ENCODE measurements around the gene KCNJ5. TPM values are rescaled to one million over a fixed set of nuclear protein-coding genes. Genes with fewer than 3 reads are reported as not detected.
A peak's percentile ranks its signal among the peaks of the same experiment; 100 is the strongest.

KCNJ5 gene
- polyA plus RNA-seq, 1 donor from 2014 or later: not detected

DNA sequence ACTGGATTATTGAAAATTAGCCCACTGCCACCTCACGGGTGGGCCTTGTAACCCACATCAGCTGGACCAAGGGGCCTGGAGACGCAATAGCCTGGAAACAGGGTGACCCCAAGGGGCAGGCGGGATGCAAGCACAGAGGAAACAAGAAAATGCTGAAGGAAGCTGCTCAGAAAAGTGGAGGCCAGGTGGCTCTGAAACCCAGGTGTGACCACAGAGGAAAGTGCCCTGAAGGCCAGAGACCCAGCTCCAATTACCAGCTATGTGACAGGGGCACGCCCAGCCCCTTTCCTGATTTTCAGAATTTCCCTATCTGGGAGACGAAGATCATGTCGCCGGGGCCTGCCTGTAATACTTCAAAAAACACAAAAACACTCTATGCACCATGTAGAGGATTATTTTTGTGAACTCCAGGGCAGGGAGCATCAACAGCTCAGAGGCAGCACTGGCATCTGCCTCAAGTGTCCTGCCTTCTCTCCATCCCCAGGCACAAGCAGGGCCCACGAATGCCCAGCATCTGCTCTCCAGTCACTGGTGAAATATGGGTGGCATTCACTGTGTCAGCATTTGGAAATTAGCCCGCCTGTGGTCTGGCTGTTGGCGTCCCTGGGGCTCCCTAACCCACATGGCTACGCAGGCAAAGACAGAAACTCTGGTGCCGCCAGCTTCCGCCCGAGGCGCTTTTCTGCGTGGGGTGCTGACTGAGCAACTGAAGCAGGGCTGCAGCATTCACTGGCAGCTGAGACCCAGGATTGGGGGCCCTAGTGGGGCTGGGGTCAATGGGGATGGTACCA, 30.4 kb upstream of the KCNJ5 start:
- no peak overlapping the region for H3K27ac Mint-ChIP-seq
- H3K27me3 Mint-ChIP-seq: no peaks in the 10 kb centered on the region
- peak overlapping the region in 1 of 4 donors; percentile 47 for H3K4me3 Mint-ChIP-seq
- peaks cover 2% of the 10 kb centered on the region for H3K36me3 Mint-ChIP-seq
- H3K4me1 Mint-ChIP-seq: peaks cover 19 to 35% (median 30%) of the 10 kb centered on the region in 3 donors
- no peaks in the 10 kb centered on the region for H3K9me3 Mint-ChIP-seq

DNA sequence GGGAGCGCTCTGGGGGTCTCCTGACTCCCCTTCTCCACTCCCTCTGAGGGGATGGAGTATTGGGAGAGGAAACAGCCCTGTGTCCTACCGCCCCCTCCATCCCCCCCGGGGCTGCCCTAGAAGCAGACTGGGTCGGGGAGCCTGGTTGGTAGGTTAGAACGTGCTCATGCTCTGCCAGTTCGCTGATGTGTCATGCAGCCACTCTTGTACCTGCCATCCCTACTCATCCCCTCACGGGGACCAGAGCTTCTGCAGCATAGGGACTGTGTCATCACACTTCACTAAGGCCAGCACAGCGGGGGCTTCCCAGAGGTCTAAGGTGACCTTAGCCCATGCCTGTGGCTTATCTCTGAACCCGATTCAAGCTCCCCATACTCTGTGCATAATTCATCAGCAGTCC, 28.8 kb upstream of the KCNJ5 start:
- Mint-ChIP-seq H3K4me3 (no peak overlapping the region), H3K36me3 (peaks cover 3% of the 10 kb centered on the region), H3K4me1 (peaks cover 14 to 28% (median 25%) of the 10 kb centered on the region in 3 donors), H3K9me3 (no peaks in the 10 kb centered on the region), H3K27me3 (no peaks in the 10 kb centered on the region), H3K27ac (no peak overlapping the region)

DNA sequence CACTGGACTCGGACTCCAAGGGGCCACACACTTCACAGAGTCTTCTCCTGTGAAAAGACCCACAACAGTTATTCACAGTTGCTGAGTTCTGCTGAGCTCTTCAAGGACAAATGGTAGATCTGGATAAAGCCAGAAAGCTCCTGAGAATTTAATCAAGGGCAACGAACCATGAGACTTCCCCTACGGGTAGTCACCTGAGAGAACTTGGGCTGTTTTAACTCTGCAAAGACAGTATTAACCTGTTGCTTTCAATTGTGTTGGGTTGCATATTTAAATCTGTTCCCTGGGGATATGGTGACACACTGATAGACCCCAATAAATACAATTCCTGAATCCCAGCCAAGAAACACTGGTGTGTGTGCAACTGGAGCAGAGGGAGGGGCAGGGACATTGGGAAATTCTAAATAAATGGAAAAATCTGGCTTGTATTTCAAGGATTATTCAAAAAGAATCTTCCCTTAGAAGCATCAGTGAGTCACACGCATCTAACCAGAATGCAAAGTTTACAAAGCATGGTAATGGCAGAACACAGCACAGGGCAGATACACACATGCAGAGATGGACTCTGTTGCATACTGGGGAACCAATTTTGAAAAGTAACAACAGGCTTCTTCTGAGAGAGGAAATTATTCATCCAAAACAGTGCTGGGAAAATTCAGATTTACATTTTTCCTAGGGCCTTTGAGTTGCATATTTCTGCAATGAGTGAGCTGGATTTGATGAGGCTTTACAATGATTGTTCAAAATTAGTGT, 28.1 kb upstream of the KCNJ5 start:
- H3K4me3 Mint-ChIP-seq: no peak overlapping the region
- peaks cover 13 to 28% (median 24%) of the 10 kb centered on the region in 3 donors for H3K4me1 Mint-ChIP-seq
- H3K36me3 Mint-ChIP-seq: peaks cover 3% of the 10 kb centered on the region
- no peaks in the 10 kb centered on the region for H3K27me3 Mint-ChIP-seq
- no peak overlapping the region for H3K27ac Mint-ChIP-seq
- no peaks in the 10 kb centered on the region for H3K9me3 Mint-ChIP-seq

DNA sequence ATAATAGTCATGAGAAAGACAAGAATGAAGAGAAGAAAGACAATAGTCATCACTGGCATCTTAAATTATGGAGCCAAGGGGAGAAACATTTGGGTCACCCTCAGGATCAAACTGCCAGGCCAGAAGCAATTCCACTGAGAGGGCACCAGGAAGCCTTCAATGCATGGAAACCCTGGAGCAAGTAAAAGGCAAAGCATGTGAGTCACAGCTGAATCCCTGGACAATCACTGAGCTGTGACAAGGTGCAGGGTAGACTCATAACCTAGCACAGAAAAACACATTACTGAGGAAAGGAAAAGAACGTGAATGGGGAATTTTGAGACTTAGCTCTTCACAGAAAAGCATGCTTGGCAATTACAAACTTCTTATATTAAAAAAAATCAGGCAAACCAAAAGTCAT, 25.7 kb upstream of the KCNJ5 start:
- H3K27me3 Mint-ChIP-seq: no peaks in the 10 kb centered on the region
- H3K36me3 Mint-ChIP-seq: peaks cover 3% of the 10 kb centered on the region
- H3K9me3 Mint-ChIP-seq: no peaks in the 10 kb centered on the region
- no peak overlapping the region for H3K4me3 Mint-ChIP-seq
- no peak overlapping the region for H3K27ac Mint-ChIP-seq
- H3K4me1 Mint-ChIP-seq: peaks cover 2 to 14% (median 6%) of the 10 kb centered on the region in 3 donors

- Mint-ChIP-seq H3K27me3 (no peaks in the 10 kb centered on the region), H3K4me1 (peaks cover 2 to 14% (median 6%) of the 10 kb centered on the region in 3 donors)
These were observed 23.9 kb upstream of the KCNJ5 start, which contains the start of gene KCNJ1 for GRCh38 chr11:128867277-128867676. Gene KCNJ1, minus strand, starts transcription at chr11:128867296. Its CDS starts 27,053 bp downstream, at chr11:128840243.

GRCh38 chr11:128868841-128869671, 22.1 kb upstream of the KCNJ5 start:
- Mint-ChIP-seq H3K4me1 (peaks cover 0 to 4% (median 0%) of the 10 kb centered on the region in 3 donors), H3K27ac (no peak overlapping the region), H3K27me3 (peaks cover 16% of the 10 kb centered on the region), H3K4me3 (peak overlapping the region in 1 of 4 donors; percentile 45), H3K9me3 (no peaks in the 10 kb centered on the region), H3K36me3 (peaks cover 3% of the 10 kb centered on the region)

More at GRCh38 chr11:128867277-128867676, 23.9 kb upstream of the KCNJ5 start, which contains the start of gene KCNJ1:
- Mint-ChIP-seq H3K36me3 (peaks cover 3% of the 10 kb centered on the region), H3K9me3 (no peaks in the 10 kb centered on the region), H3K27ac (no peak within 1 kb of the TSS), H3K4me3 (no peak within 1 kb of the TSS)

DNA sequence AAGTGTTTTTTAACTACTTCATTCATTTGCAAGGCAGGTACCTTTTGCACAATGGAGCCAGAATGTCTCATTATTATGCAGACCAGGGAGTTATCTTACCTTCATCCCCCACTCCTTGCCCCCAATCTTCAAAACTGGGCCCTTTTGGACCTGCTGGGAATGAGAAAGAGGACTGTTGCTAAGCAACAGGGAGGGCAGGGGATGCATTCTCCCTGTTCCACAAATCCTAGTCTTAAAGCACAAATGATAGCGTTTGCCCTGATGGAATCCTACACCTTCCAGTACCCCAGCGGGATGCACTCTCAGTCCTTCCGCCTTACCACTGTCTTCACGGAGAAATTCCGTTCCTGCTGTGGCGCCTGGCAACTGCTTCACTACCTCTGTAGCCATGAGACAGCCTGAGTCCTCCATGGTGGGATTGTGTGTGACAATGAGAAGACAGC, 20.0 kb upstream of the KCNJ5 start:
- Mint-ChIP-seq H3K4me3 (no peak overlapping the region), H3K9me3 (peaks cover 0 to 3% (median 0%) of the 10 kb centered on the region in 3 donors), H3K36me3 (peaks cover 1% of the 10 kb centered on the region), H3K27me3 (peaks cover 23% of the 10 kb centered on the region), H3K27ac (no peak overlapping the region), H3K4me1 (peaks cover 0 to 2% (median 0%) of the 10 kb centered on the region in 3 donors)

GRCh38 chr11:128872094-128872493, 19.1 kb upstream of the KCNJ5 start:
- peaks cover 0 to 3% (median 0%) of the 10 kb centered on the region in 3 donors for H3K9me3 Mint-ChIP-seq
- H3K27ac Mint-ChIP-seq: no peak overlapping the region
- no peaks in the 10 kb centered on the region for H3K36me3 Mint-ChIP-seq
- no peak overlapping the region for H3K4me3 Mint-ChIP-seq
- H3K4me1 Mint-ChIP-seq: peaks cover 0 to 2% (median 0%) of the 10 kb centered on the region in 3 donors
- H3K27me3 Mint-ChIP-seq: peaks cover 27% of the 10 kb centered on the region

DNA sequence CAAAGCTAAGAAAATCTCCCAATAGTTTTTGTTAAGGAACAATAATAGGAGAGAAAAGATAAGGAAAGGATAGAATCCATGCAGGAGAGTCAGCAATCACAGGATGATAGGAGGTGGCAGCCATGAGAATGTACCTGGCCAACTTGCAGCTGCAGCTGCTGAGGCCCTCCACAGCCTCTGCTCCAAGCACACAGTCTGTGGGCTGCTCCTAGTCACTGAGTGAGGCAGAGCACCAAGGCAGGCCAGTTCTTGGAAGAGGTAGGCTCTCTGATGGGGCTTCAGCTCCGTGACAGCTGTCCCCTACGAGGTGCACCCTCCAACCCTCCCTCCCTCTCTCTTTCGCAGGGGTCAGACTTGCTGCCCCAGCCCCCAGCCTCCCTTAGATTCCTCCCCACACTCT, 18.6 kb upstream of the KCNJ5 start:
- Mint-ChIP-seq H3K4me1 (peaks cover 0 to 2% (median 0%) of the 10 kb centered on the region in 3 donors), H3K4me3 (no peak overlapping the region), H3K27me3 (peaks cover 27% of the 10 kb centered on the region), H3K9me3 (peaks cover 0 to 3% (median 0%) of the 10 kb centered on the region in 3 donors), H3K36me3 (no peaks in the 10 kb centered on the region), H3K27ac (no peak overlapping the region)

DNA sequence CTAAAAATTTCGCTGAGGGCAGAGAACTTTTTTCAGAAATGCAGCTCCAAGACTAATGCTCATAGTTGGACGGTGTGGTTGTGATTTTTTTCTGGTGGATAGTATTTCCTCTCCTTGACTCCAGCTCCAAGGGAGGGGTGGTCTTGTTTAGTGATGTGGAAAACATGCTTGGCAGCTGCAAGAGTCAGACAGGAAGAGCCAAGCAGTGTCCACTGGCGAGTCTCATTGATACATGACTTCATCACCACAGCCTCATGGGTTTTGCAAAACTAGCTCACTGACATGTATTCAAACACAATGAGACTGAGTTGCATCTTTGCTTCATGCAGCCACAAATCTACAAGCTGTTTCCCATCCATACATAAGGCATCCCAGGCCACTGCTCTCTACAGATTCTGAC, 16.7 kb upstream of the KCNJ5 start:
- Mint-ChIP-seq H3K4me1 (peaks cover 0 to 2% (median 0%) of the 10 kb centered on the region in 3 donors), H3K27me3 (peaks cover 33% of the 10 kb centered on the region), H3K4me3 (peak overlapping the region in 1 of 4 donors; percentile 20), H3K36me3 (no peaks in the 10 kb centered on the region), H3K27ac (no peak overlapping the region), H3K9me3 (peaks cover 0 to 3% (median 0%) of the 10 kb centered on the region in 3 donors)

- Mint-ChIP-seq H3K36me3 (no peaks in the 10 kb centered on the region), H3K27me3 (peaks cover 39% of the 10 kb centered on the region), H3K9me3 (peaks cover 0 to 3% (median 0%) of the 10 kb centered on the region in 3 donors), H3K4me1 (peaks cover 0 to 2% (median 0%) of the 10 kb centered on the region in 3 donors), H3K27ac (no peak overlapping the region), H3K4me3 (no peak overlapping the region)
These were observed 15.0 kb upstream of the KCNJ5 start for GRCh38 chr11:128876133-128876650.

DNA sequence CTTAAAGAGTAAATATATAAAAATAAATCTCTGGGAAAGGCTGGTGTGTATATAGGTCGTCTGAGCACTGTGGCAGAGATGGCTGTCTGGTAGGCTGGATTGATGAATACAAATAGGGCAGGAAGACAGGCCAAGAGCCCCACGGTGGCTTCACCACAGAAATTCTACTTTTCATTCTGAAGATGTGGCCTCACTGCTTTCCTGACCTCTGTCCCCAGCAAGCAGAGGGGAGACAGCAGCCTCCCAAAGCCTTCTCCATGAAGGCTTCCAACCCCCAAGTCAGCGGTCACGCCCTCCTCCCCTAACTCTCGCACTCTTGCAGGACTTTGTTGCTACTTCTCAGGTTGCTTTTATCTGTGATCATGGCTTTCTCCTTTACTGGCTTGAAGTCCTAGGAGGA, 13.4 kb upstream of the KCNJ5 start:
- H3K9me3 Mint-ChIP-seq: peaks cover 0 to 3% (median 0%) of the 10 kb centered on the region in 3 donors
- no peak overlapping the region for H3K4me3 Mint-ChIP-seq
- H3K27ac Mint-ChIP-seq: no peak overlapping the region
- peaks cover 0 to 2% (median 0%) of the 10 kb centered on the region in 3 donors for H3K4me1 Mint-ChIP-seq
- H3K36me3 Mint-ChIP-seq: no peaks in the 10 kb centered on the region
- H3K27me3 Mint-ChIP-seq: peaks cover 51% of the 10 kb centered on the region

DNA sequence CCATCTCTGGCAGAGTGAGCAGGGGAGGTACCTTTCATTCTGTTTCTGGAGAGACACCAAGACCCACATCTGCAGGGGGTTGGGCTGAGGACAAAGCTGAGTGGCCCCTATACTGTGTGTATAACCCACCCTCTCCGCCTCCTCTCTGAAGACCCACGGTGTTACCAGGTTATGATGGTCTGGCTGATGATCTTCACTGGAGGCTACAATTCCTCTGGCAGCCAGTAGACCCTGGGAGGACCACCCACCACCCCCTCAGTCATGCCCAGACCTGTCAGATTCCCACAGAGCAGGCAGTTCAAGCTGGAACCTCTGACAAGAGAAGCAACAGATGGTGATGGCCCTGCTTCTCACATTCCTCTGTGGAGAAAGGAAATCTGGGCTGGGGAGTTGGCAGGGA, 12.7 kb upstream of the KCNJ5 start:
- Mint-ChIP-seq H3K27me3 (peaks cover 51% of the 10 kb centered on the region), H3K27ac (no peak overlapping the region), H3K4me3 (no peak overlapping the region), H3K4me1 (no peaks in the 10 kb centered on the region), H3K9me3 (peaks cover 0 to 3% (median 0%) of the 10 kb centered on the region in 3 donors), H3K36me3 (no peaks in the 10 kb centered on the region)

DNA sequence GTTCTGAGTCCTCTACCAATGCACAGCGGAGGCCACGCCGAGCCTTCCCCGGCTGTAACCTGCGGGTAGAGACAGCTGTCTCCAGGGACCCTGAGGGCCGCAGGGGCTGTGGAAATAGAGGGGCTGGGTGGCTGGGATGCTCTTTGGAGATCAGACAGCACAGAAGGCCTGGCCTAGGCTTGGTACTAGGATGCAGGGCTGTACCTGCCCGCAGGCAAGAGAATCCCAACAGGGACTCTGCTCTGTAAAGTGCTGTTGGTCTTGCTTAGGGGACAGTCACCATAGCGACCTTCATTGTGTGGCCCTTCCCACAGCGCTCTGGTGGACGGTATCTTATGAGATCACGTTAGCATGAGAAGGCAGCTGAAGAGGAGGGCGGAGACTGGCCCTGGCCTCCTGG, 11.3 kb upstream of the KCNJ5 start:
- Mint-ChIP-seq H3K4me3 (no peak overlapping the region), H3K27me3 (peaks cover 48% of the 10 kb centered on the region), H3K9me3 (no peaks in the 10 kb centered on the region), H3K27ac (no peak overlapping the region), H3K4me1 (peaks cover 0 to 3% (median 2%) of the 10 kb centered on the region in 3 donors), H3K36me3 (no peaks in the 10 kb centered on the region)

Data from IgD-negative memory B cell (primary cell).